Chondrocyte (in vitro differentiated cells): Measurements from ENCODE around the gene MMD. TPM values are rescaled to one million over a fixed set of nuclear protein-coding genes. Genes with fewer than 3 reads are reported as not detected.
A peak's percentile ranks its signal among the peaks of the same experiment; 100 is the strongest.

Experiments
- DNase-seq: peaks from one replicate; pipeline ENCODE4 v3.0.0; 2021; ENCODE audit warnings: mixed read lengths, low spot score
- H3K27ac Mint-ChIP-seq: one replicate; pipeline ENCODE4 v1.8.0; 2021; ENCODE audit warnings: mild to moderate bottlenecking, moderate library complexity, mixed read lengths; ENCODE audit not compliant: unreplicated experiment
- H3K27me3 Mint-ChIP-seq: 2 replicates; pipeline ENCODE4 v1.8.0; 2021; ENCODE audit warnings: low read depth, mixed read lengths
- H3K36me3 Mint-ChIP-seq: 2 replicates; pipeline ENCODE4 v1.8.0; 2021; ENCODE audit warnings: low read depth, mixed read lengths
- H3K4me1 Mint-ChIP-seq: 2 replicates; pipeline ENCODE4 v1.8.0; 2021; ENCODE audit warnings: low read depth, mild to moderate bottlenecking, mixed read lengths
- H3K4me3 Mint-ChIP-seq: one replicate; pipeline ENCODE4 v1.8.0; 2021; ENCODE audit warnings: mild to moderate bottlenecking, moderate library complexity, mixed read lengths; ENCODE audit not compliant: unreplicated experiment
- H3K9me3 Mint-ChIP-seq: 2 replicates; pipeline ENCODE4 v1.8.0; 2021; ENCODE audit warnings: low read depth, mixed read lengths
- CTCF ChIP-seq: fragments of 200-600 bp; sonication (generic); IDR thresholded peaks from 2 replicates; pipeline ENCODE4 v1.5.0; 2021; ENCODE audit warnings: antibody characterized with exemption, mild to moderate bottlenecking, moderate library complexity
- total RNA-seq: library from RNA; stranded (reverse); gene quantifications from 3 replicates; pipeline ENCODE4 v1.2.1, GENCODE V29; 2021

MMD gene
- total RNA-seq, 1 donor from 2014 or later = 8.2 TPM

GRCh38 chr17:55388842-55389241 is 32.8 kb downstream of the MMD start:
- peaks cover 26% of the 10 kb centered on the region for H3K4me1 Mint-ChIP-seq
- peaks cover 3% of the 10 kb centered on the region for H3K36me3 Mint-ChIP-seq
- no peaks in the 10 kb centered on the region for H3K27me3 Mint-ChIP-seq
- H3K4me3 Mint-ChIP-seq = no peak overlapping the region
- no peak for DNase-seq
- H3K9me3 Mint-ChIP-seq = no peaks in the 10 kb centered on the region
- TF ChIP-seq CTCF = no peak
- peak overlapping the region; percentile 52 for H3K27ac Mint-ChIP-seq

DNA sequence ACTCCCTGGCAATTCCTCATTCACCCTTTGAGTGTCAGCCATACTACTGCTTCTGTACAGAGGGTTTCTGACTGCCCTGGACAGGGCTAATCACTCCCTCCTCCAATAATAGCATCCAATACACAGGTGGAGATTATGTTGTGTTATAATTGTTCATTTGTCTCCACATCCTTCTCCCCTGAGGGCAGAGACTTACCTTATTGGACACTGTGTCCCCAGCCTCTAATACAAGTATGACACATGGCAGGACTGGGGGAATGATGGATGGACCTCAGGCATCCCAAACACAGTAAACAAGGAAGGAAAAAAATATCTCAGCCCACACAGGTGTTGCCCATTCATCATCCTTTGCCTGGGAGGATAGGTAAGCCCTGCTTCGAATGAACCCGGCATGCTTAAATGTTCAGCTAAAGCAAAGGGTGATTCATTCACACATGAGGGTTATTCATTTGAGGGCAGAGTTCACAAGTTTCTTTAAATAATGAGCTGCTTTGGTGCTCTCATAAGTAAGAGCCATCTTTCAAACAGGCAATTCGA is 34.8 kb downstream of the MMD start:
- Mint-ChIP-seq H3K4me3 (no peak overlapping the region), H3K27me3 (peaks cover 4% of the 10 kb centered on the region), H3K4me1 (peaks cover 26% of the 10 kb centered on the region), H3K9me3 (no peaks in the 10 kb centered on the region), H3K27ac (no peak overlapping the region), H3K36me3 (no peaks in the 10 kb centered on the region)
- no peak for TF ChIP-seq CTCF
- DNase-seq = no peak

- no peaks in the 10 kb centered on the region for H3K9me3 Mint-ChIP-seq
- no peak for DNase-seq
- H3K4me3 Mint-ChIP-seq = no peak overlapping the region
- H3K36me3 Mint-ChIP-seq = no peaks in the 10 kb centered on the region
- H3K27me3 Mint-ChIP-seq = peaks cover 13% of the 10 kb centered on the region
- peaks cover 18% of the 10 kb centered on the region for H3K4me1 Mint-ChIP-seq
- H3K27ac Mint-ChIP-seq = no peak overlapping the region
- TF ChIP-seq CTCF = no peak
Observed at GRCh38 chr17:55384643-55385232, 36.9 kb downstream of the MMD start.

GRCh38 chr17:55383771-55384642 is 37.6 kb downstream of the MMD start:
- H3K4me3 Mint-ChIP-seq = no peak overlapping the region
- H3K27ac Mint-ChIP-seq = no peak overlapping the region
- no peaks in the 10 kb centered on the region for H3K9me3 Mint-ChIP-seq
- TF ChIP-seq CTCF = no peak
- peaks cover 13% of the 10 kb centered on the region for H3K4me1 Mint-ChIP-seq
- no peak for DNase-seq
- no peaks in the 10 kb centered on the region for H3K36me3 Mint-ChIP-seq
- H3K27me3 Mint-ChIP-seq = peaks cover 13% of the 10 kb centered on the region

DNA sequence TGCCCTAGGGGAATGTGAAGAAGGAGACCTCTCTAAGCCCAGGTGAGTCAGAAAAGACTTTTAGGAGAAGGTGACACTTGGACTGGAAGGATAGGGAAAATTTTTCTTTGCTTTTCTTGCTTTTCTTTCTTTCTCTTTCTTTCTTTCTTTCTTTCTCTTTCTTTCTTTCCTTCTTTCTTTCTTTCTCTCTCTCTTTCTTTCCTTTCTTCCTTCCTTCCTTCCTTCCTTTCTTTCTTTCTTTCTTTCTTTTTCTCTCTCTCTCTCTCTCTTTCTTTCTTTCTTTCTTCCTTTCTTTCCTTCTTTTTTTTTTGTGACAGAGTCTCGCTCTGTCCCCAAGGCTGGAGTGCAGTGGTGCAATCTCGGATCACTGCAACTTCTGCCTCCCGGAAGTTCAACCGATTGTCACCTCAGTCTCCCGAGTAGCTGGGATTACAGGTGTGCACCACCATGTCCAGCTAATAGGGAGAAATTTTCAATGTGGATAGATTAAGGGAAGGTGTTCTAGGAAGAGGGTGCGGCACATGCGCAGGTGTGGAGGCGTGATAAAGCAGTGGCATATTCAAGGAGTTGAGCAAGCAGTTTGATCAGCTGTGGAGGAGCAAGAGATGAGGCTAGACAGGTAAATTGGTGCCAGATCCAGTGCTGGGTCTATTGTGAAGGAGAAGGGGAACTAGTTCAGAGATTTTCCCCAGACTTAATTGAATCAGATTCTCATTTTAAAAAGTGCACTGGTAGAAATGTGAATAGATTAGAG is 40.4 kb downstream of the MMD start:
- no peak for TF ChIP-seq CTCF
- Mint-ChIP-seq H3K4me1 (peaks cover 7% of the 10 kb centered on the region), H3K4me3 (no peak overlapping the region), H3K36me3 (no peaks in the 10 kb centered on the region), H3K27ac (no peak overlapping the region), H3K9me3 (no peaks in the 10 kb centered on the region), H3K27me3 (peaks cover 15% of the 10 kb centered on the region)
- DNase-seq = no peak
